Naive thymus-derived CD4-positive, alpha-beta T cell (primary cell): ENCODE measurements around the gene PMF1. TPM values are rescaled to one million over a fixed set of nuclear protein-coding genes. Genes with fewer than 3 reads are reported as not detected.

ENCODE experiments used
- ATAC-seq: fragments of 150-1000 bp; cut with Tn5 transposase; 2 replicates; pipeline ENCODE4 v1.10.0; 2021; ENCODE audit warnings: mild to moderate bottlenecking, moderate library complexity
- CTCF ChIA-PET: fragments of 350-600 bp; sonication (Branson Sonifier 250); formaldehyde crosslinking; loops from one replicate; lab custom pipeline; 2021; ENCODE audit warnings: antibody characterized with exemption; lab: Charles Lee
- POLR2A ChIA-PET: fragments of 350-600 bp; sonication (Branson Sonifier 250); formaldehyde crosslinking; loops from one replicate; lab custom pipeline; 2021; ENCODE audit warnings: antibody characterized with exemption, inconsistent platforms; lab: Charles Lee
- DNase-seq, 9 donors: peaks; one replicate each; pipeline versions ENCODE4 v3.0.0 to v3.0.0-alpha.2; 2020 to 2022; ENCODE audit warnings: mixed read lengths in 1 of 9
- H3K27ac ChIP-seq: one replicate; pipeline ENCODE4 v1.7.0; 2013; ENCODE audit warnings: mild to moderate bottlenecking, low read depth, low read length, moderate library complexity
- H3K27me3 ChIP-seq, 2 donors: one replicate each; pipeline ENCODE4 v1.7.0; 2013; ENCODE audit warnings: low read length in 2 of 2, mild to moderate bottlenecking in 2 of 2, moderate library complexity in 2 of 2; ENCODE audit not compliant: control insufficient read depth in 2 of 2, insufficient read depth in 2 of 2
- H3K36me3 ChIP-seq, 3 experiments: 1 replicate in 2 of 3; 2 replicates in 1 of 3; pipeline ENCODE4 v1.7.0; 2013; ENCODE audit warnings: low read length in 3 of 3, mild to moderate bottlenecking in 3 of 3, moderate library complexity in 1 of 3; ENCODE audit not compliant: insufficient read depth in 3 of 3, control insufficient read depth in 2 of 3
- H3K4me1 ChIP-seq, 2 donors: one replicate each; pipeline ENCODE4 v1.7.0; 2013; ENCODE audit warnings: low read length in 2 of 2, mild to moderate bottlenecking in 2 of 2, moderate library complexity in 1 of 2; ENCODE audit not compliant: control insufficient read depth in 2 of 2, insufficient read depth in 2 of 2
- H3K4me3 ChIP-seq: 2 replicates; pipeline ENCODE4 v1.7.0; 2013; ENCODE audit warnings: mild to moderate bottlenecking, low read length
- H3K9me3 ChIP-seq, 3 experiments: 1 replicate in 2 of 3; 2 replicates in 1 of 3; pipeline ENCODE4 v1.7.0; 2013; ENCODE audit warnings: low read length in 3 of 3; ENCODE audit not compliant: control insufficient read depth in 2 of 3
- H3K27ac Mint-ChIP-seq, 9 donors: one replicate each; pipeline ENCODE4 v1.8.0; 2020 to 2022; ENCODE audit warnings: mixed read lengths in 9 of 9, mild to moderate bottlenecking in 8 of 9, moderate library complexity in 5 of 9, inconsistent platforms in 2 of 9
- H3K27me3 Mint-ChIP-seq, 5 donors: one replicate each; pipeline ENCODE4 v1.8.0; 2021 to 2022; ENCODE audit warnings: mixed read lengths in 5 of 5, mild to moderate bottlenecking in 1 of 5
- H3K36me3 Mint-ChIP-seq, 5 donors: one replicate each; pipeline ENCODE4 v1.8.0; 2020 to 2022; ENCODE audit warnings: mixed read lengths in 5 of 5, mild to moderate bottlenecking in 3 of 5, inconsistent platforms in 1 of 5
- H3K4me1 Mint-ChIP-seq, 7 donors: one replicate each; pipeline ENCODE4 v1.8.0; 2020 to 2022; ENCODE audit warnings: mixed read lengths in 7 of 7, mild to moderate bottlenecking in 3 of 7, inconsistent platforms in 1 of 7
- H3K4me3 Mint-ChIP-seq, 10 donors: one replicate each; pipeline ENCODE4 v1.8.0; 2020 to 2022; ENCODE audit warnings: mild to moderate bottlenecking in 10 of 10, mixed read lengths in 10 of 10, moderate library complexity in 6 of 10, inconsistent platforms in 2 of 10
- H3K9me3 Mint-ChIP-seq, 11 donors: one replicate each; pipeline ENCODE4 v1.8.0; 2020 to 2022; ENCODE audit warnings: mixed read lengths in 11 of 11, mild to moderate bottlenecking in 4 of 11, inconsistent platforms in 1 of 11, moderate library complexity in 1 of 11
- intact Hi-C, 2 donors: fragments of 100-400 bp; cut with micrococcal nuclease; formaldehyde crosslinking; loops; one replicate each; pipeline ENCODE4 v1.15.1; 2023
- polyA plus RNA-seq, 2 donors: library from polyadenylated mRNA; unstranded; fragments of 300-500 nt; fragmentation: Illumina TruSeq; gene quantifications; one replicate each; pipeline ENCODE4 v1.2.3, GENCODE V29; 2021
- total RNA-seq, 6 experiments: library from RNA in 5 of 6; stranded (reverse) in 5 of 6; gene quantifications; 1 replicate in 5 of 6; 2 replicates in 1 of 6; pipeline ENCODE4 v1.2.3 and lab custom pipeline; 2021 to 2026

PMF1 gene
- total and polyA plus RNA-seq, 7 experiments from 2014 or later: 42.2 to 81.2 (median 66.3) TPM

GRCh38 chr1:156236164-156236563, 23.4 kb downstream of the PMF1 start:
- ChIA-PET CTCF (no interaction called here), POLR2A (no interaction called here)
- no peak for DNase-seq
- H3K36me3 ChIP-seq: peaks cover 0 to 71% (median 26%) of the 10 kb centered on the region in 3 experiments
- Mint-ChIP-seq H3K4me3 (no peak overlapping the region), H3K9me3 (peaks cover 0 to 2% (median 0%) of the 10 kb centered on the region in 11 donors), H3K36me3 (peaks cover 0 to 53% (median 18%) of the 10 kb centered on the region in 5 donors), H3K27me3 (no peaks in the 10 kb centered on the region), H3K27ac (no peak overlapping the region), H3K4me1 (peaks cover 0 to 4% (median 0%) of the 10 kb centered on the region in 7 donors)
- no peaks in the 10 kb centered on the region for H3K4me1 ChIP-seq
- no peaks in the 10 kb centered on the region for H3K9me3 ChIP-seq
- ATAC-seq: no peak
- H3K27me3 ChIP-seq: no peaks in the 10 kb centered on the region
- intact Hi-C loops: no loop called here
- no peak overlapping the region for H3K27ac ChIP-seq
- H3K4me3 ChIP-seq: no peak overlapping the region

- ChIA-PET POLR2A (interaction anchor here (0.7 kb wide), 1 partner anchor 470 kb away, joined by 3 read pairs; no protein-coding TSS in a partner anchor), CTCF (interaction anchor here (1.8 kb wide), 1 partner anchor 12 kb away, joined by 4 read pairs; no protein-coding TSS in a partner anchor)
These were observed 25.4 kb downstream of the PMF1 start for GRCh38 chr1:156238248-156238647.

GRCh38 chr1:156241311-156241811, 28.6 kb downstream of the PMF1 start:
- no peak for DNase-seq
- ChIA-PET CTCF (no interaction called here), POLR2A (interaction anchor here (0.5 kb wide), 1 partner anchor 461 kb away, joined by 3 read pairs; no protein-coding TSS in a partner anchor)
- Mint-ChIP-seq H3K4me3 (no peak overlapping the region), H3K4me1 (peaks cover 0 to 24% (median 18%) of the 10 kb centered on the region in 7 donors), H3K9me3 (peaks cover 0 to 1% (median 0%) of the 10 kb centered on the region in 11 donors), H3K27me3 (peaks cover 0 to 6% (median 0%) of the 10 kb centered on the region in 5 donors), H3K27ac (no peak overlapping the region), H3K36me3 (peaks cover 0 to 38% (median 12%) of the 10 kb centered on the region in 5 donors)
- peaks cover 0 to 48% (median 18%) of the 10 kb centered on the region in 3 experiments for H3K36me3 ChIP-seq
- intact Hi-C loops: no loop called here
- H3K4me3 ChIP-seq: no peak overlapping the region
- no peaks in the 10 kb centered on the region for H3K9me3 ChIP-seq
- H3K27me3 ChIP-seq: no peaks in the 10 kb centered on the region
- ATAC-seq: no peak
- H3K4me1 ChIP-seq: peaks cover 8 to 10% of the 10 kb centered on the region in 2 donors
- H3K27ac ChIP-seq: no peak overlapping the region

More at GRCh38 chr1:156238248-156238647, 25.4 kb downstream of the PMF1 start:
- intact Hi-C loops: no loop called here
- H3K9me3 Mint-ChIP-seq: peaks cover 0 to 2% (median 0%) of the 10 kb centered on the region in 11 donors
- H3K27me3 ChIP-seq: no peaks in the 10 kb centered on the region
- H3K4me3 ChIP-seq: no peak overlapping the region
- peaks cover 0 to 53% (median 18%) of the 10 kb centered on the region in 5 donors for H3K36me3 Mint-ChIP-seq
- H3K9me3 ChIP-seq: no peaks in the 10 kb centered on the region
- no peak overlapping the region for H3K27ac ChIP-seq
- no peak overlapping the region for H3K4me3 Mint-ChIP-seq
- H3K27ac Mint-ChIP-seq: no peak overlapping the region
- H3K4me1 ChIP-seq: no peaks in the 10 kb centered on the region
- DNase-seq: no peak
- H3K4me1 Mint-ChIP-seq: peaks cover 0 to 4% (median 0%) of the 10 kb centered on the region in 7 donors
- ATAC-seq: no peak
- H3K27me3 Mint-ChIP-seq: no peaks in the 10 kb centered on the region
- peaks cover 0 to 73% (median 26%) of the 10 kb centered on the region in 3 experiments for H3K36me3 ChIP-seq

GRCh38 chr1:156241926-156242325, 29.1 kb downstream of the PMF1 start, which contains the start of gene BGLAP:
TSS of gene BGLAP (plus strand) at chr1:156242184. CDS start at chr1:156242232, 48 bp downstream.
- ATAC-seq (no peak), DNase-seq (no peak)
- H3K4me1 ChIP-seq: peaks cover 8 to 10% of the 10 kb centered on the region in 2 donors
- peaks cover 0 to 24% (median 18%) of the 10 kb centered on the region in 7 donors for H3K4me1 Mint-ChIP-seq
- H3K27ac ChIP-seq: no peak within 1 kb of the TSS
- intact Hi-C loops: no loop called here
- H3K27me3 Mint-ChIP-seq: peaks cover 0 to 6% (median 0%) of the 10 kb centered on the region in 5 donors
- no peak within 1 kb of the TSS for H3K27ac Mint-ChIP-seq
- CTCF ChIA-PET: interaction anchor here (0.7 kb wide), 1 partner anchor 483 kb away, joined by 4 read pairs; no protein-coding TSS in a partner anchor
- no peaks in the 10 kb centered on the region for H3K9me3 Mint-ChIP-seq
- H3K9me3 ChIP-seq: no peaks in the 10 kb centered on the region
- H3K36me3 ChIP-seq: peaks cover 0 to 42% (median 13%) of the 10 kb centered on the region in 3 experiments
- POLR2A ChIA-PET: no interaction called here
- peaks cover 0 to 33% (median 12%) of the 10 kb centered on the region in 5 donors for H3K36me3 Mint-ChIP-seq
- H3K27me3 ChIP-seq: no peaks in the 10 kb centered on the region
- H3K4me3 ChIP-seq: no peak within 1 kb of the TSS
- no peak within 1 kb of the TSS for H3K4me3 Mint-ChIP-seq

- Mint-ChIP-seq H3K27me3 (peaks cover 0 to 6% (median 0%) of the 10 kb centered on the region in 5 donors), H3K4me1 (peaks cover 0 to 24% (median 18%) of the 10 kb centered on the region in 7 donors), H3K27ac (no peak overlapping the region), H3K4me3 (no peak overlapping the region), H3K36me3 (peaks cover 0 to 29% (median 8%) of the 10 kb centered on the region in 5 donors), H3K9me3 (no peaks in the 10 kb centered on the region)
- ATAC-seq: no peak
- Histone ChIP-seq H3K9me3 (no peaks in the 10 kb centered on the region), H3K27me3 (no peaks in the 10 kb centered on the region), H3K27ac (no peak overlapping the region), H3K36me3 (peaks cover 0 to 35% (median 11%) of the 10 kb centered on the region in 3 experiments), H3K4me1 (peaks cover 8 to 10% of the 10 kb centered on the region in 2 donors), H3K4me3 (no peak overlapping the region)
- DNase-seq: no peak
- intact Hi-C loops: no loop called here
- ChIA-PET POLR2A (interaction anchor here (0.9 kb wide), 1 partner anchor 9 kb away, joined by 3 read pairs; no protein-coding TSS in a partner anchor), CTCF (interaction anchor here (0.9 kb wide), 1 partner anchor 90 kb away, joined by 3 read pairs; no protein-coding TSS in a partner anchor)
These were observed 29.9 kb downstream of the PMF1 start for GRCh38 chr1:156242738-156243137.

GRCh38 chr1:156244126-156244525, 31.3 kb downstream of the PMF1 start:
- CTCF ChIA-PET: no interaction called here
- POLR2A ChIA-PET: no interaction called here
- H3K4me3 Mint-ChIP-seq: peak overlapping the region in 5 of 10 donors; percentile 14 to 87 (median 86)
- H3K9me3 Mint-ChIP-seq: no peaks in the 10 kb centered on the region
- peaks cover 0 to 15% (median 5%) of the 10 kb centered on the region in 5 donors for H3K36me3 Mint-ChIP-seq
- H3K27ac ChIP-seq: no peak overlapping the region
- intact Hi-C loops: no loop called here
- peaks cover 0 to 24% (median 3%) of the 10 kb centered on the region in 3 experiments for H3K36me3 ChIP-seq
- H3K4me3 ChIP-seq: no peak overlapping the region
- H3K27me3 Mint-ChIP-seq: peaks cover 0 to 6% (median 0%) of the 10 kb centered on the region in 5 donors
- H3K4me1 ChIP-seq: peaks cover 8 to 10% of the 10 kb centered on the region in 2 donors
- peaks cover 0 to 24% (median 18%) of the 10 kb centered on the region in 7 donors for H3K4me1 Mint-ChIP-seq
- no peak overlapping the region for H3K27ac Mint-ChIP-seq
- H3K9me3 ChIP-seq: no peaks in the 10 kb centered on the region
- ATAC-seq (no peak), DNase-seq (no peak)
- H3K27me3 ChIP-seq: no peaks in the 10 kb centered on the region
